Retina (tissue), 1 donor: Measurements from ENCODE around the gene LIME1.

Experiments
- DNase-seq: peaks from one replicate; pipeline ENCODE4 v3.0.0-alpha.2; 2016

LIME1 gene

GRCh38 chr20:63751471-63752271 is 15.2 kb downstream of the LIME1 start:
- DNase-seq, result no peak

- DNase-seq, result no peak
Measured at GRCh38 chr20:63752411-63753101, 16.1 kb downstream of the LIME1 start.

GRCh38 chr20:63753381-63753780 is 16.9 kb downstream of the LIME1 start:
- no peak for DNase-seq

- DNase-seq, result no peak
Measured at GRCh38 chr20:63754008-63754407, 17.5 kb downstream of the LIME1 start.

- no peak for DNase-seq
Measured at GRCh38 chr20:63755933-63756647, 19.6 kb downstream of the LIME1 start.

- no peak for DNase-seq
Measured at GRCh38 chr20:63756648-63756991, 20.2 kb downstream of the LIME1 start.

GRCh38 chr20:63758152-63758551 is 21.7 kb downstream of the LIME1 start:
- no peak for DNase-seq

- DNase-seq, result no peak
Measured at GRCh38 chr20:63759377-63759901, 23.0 kb downstream of the LIME1 start.

GRCh38 chr20:63765082-63765873 is 28.8 kb downstream of the LIME1 start:
- no peak for DNase-seq

- DNase-seq, result no peak
Measured at GRCh38 chr20:63765902-63766301, 29.4 kb downstream of the LIME1 start.

GRCh38 chr20:63766695-63767426 is 30.4 kb downstream of the LIME1 start:
- no peak for DNase-seq

GRCh38 chr20:63767456-63767855 is 31.0 kb downstream of the LIME1 start:
- DNase-seq, result no peak

GRCh38 chr20:63767886-63768285 is 31.4 kb downstream of the LIME1 start:
- DNase-seq, result no peak

- DNase-seq, result no peak
Measured at GRCh38 chr20:63768591-63769515, 32.4 kb downstream of the LIME1 start.

GRCh38 chr20:63769891-63770474 is 33.5 kb downstream of the LIME1 start:
- no peak for DNase-seq

- no peak for DNase-seq
Measured at GRCh38 chr20:63771046-63771707, 34.7 kb downstream of the LIME1 start.

- DNase-seq, result no peak
Measured at GRCh38 chr20:63772781-63773518, 36.5 kb downstream of the LIME1 start.

GRCh38 chr20:63773571-63774241 is 37.2 kb downstream of the LIME1 start:
- no peak for DNase-seq

- no peak for DNase-seq
Measured at GRCh38 chr20:63774306-63774705, 37.8 kb downstream of the LIME1 start.
